Bone marrow (tissue), 2 donors: Measurements from ENCODE around the gene SPINT3.
"Not testable (repeated sequence)": the region's sequence is repeated elsewhere in the genome, so short reads cannot be mapped to it uniquely, and the experiment has no call there.

Experiments used
- DNase-seq, 2 donors: peaks; one replicate each; lab custom pipeline; 2025; lab: John Stamatoyannopoulos, UW

SPINT3 gene

GRCh38 chr20:45502561-45502960, 12.9 kb downstream of the SPINT3 start:
- no peak for DNase-seq

- no peak for DNase-seq
Observed at GRCh38 chr20:45501600-45501999, 13.8 kb downstream of the SPINT3 start.

DNA sequence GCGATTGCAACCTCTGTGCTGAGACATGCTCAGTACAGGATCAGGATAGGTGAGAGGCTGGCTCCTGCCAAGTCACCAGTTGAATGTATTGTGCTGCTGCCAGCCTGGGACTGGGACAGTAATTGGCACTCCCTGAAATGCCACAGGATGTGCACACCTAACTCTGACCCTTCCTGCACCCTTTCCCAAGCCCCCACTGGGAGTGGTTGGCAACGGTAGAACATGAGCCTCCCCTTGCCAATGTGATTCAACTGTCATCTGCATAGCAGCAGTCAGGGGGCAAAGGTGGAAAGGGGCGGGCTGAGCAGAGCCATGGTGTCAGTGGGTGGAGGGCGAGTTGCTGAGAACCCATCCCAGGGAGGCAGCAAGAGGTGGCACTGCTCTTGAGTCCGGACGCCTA, 15.4 kb downstream of the SPINT3 start:
- no peak for DNase-seq

DNA sequence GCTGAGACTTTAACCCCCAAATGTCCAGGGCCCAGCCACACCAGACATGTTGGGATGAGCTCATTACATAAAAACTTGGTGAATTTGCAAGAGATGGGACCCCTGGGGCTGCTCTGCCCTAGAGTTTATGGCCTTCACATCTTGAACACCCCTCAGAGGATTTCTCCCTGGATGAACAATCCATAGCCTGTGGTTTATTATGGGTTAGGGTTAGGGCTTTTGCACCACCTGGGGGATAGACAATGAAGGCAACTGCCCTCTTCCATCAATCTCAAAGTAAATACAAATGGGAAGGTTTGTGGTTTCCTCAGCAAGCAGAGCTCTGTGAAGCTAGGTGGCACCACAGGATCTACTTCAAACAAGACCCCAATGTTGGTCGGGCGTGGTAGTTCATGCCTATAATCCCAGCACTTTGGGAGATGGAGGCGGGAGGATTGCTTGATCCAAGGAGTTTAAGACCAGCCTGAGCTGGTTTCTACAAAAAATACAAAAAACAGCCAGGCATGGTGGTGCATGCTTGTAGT, 17.4 kb downstream of the SPINT3 start:
- DNase-seq, result no peak

- DNase-seq, result no peak
Observed at GRCh38 chr20:45496166-45496565, 19.3 kb downstream of the SPINT3 start.

- no peak for DNase-seq
Observed at GRCh38 chr20:45495501-45495941, 19.9 kb downstream of the SPINT3 start.

DNA sequence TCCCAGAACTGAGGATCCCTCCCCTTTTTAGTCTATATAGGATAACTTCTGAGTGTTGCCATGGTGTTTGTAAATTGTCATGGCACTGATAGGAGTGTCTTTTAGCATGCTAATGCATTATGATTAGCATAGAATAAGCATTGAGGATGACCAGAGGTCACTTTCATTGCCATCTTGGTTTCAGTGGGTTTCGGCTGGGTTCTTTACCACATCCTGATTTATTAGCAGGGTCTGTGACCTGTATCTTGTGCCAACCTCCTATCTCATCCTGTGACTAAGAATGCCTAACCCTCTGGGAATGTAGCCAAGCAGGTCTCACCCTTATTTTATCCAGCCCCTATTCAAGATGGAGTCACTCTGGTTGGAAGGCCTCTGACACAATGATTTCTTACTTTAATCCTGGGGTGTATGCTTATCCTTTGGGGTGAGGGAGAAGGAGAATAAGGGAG, 26.3 kb downstream of the SPINT3 start:
- DNase-seq, result no peak

- DNase-seq, result no peak
Observed at GRCh38 chr20:45487231-45487635, 28.2 kb downstream of the SPINT3 start.

DNA sequence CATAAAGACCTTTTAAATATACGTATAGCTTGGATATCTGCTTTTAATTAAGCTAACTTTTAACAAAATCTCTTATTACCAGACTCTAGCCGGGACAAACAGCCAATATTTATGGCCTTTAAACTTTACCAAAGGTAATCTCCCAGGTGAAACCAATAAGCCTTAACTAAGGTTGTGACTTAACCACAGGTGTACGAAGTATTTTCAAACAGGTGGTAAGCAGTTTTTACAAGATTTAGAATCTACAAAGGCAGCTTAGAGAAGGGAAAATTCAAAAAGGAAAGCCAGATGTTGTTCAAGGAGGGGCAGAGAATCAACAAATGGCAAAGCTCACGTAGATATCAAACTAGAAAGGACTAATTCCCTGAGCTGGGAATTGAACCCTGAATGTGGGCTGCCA, 30.0 kb downstream of the SPINT3 start:
- no peak for DNase-seq

- no peak for DNase-seq
Observed at GRCh38 chr20:45484676-45485075, 30.7 kb downstream of the SPINT3 start.

- no peak for DNase-seq
Observed at GRCh38 chr20:45479822-45480221, 35.6 kb downstream of the SPINT3 start.

DNA sequence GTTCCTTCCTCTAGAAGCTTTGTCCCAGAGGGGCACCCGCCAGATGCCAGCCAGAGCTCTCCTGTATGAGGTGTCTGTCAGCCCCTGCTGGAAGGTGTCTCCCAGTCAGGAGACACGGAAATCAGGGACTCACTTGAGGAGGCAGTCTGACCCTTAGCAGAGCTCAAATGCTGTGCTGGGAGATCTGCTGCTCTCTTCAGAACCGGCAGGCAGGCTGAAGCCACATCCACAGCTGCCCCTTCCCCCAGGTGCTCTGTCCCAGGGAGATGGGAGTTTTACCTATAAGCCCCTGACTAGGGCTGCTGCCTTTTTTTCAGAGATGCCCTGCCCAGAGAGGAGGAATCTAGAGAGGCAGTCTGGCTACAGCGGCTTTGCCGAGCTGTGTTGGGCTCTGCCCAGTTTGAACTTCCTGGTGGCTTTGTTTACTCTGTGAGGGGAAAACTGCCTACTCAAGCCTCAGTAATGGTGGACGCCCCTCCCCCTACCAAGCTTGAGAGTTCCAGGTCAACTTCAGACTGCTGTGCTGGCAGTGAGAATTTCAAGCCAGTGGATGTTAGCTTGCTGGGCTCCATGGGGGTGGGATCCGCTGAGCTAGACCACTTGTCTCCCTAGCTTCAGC, 37.8 kb downstream of the SPINT3 start:
- DNase-seq, result not testable (repeated sequence)

DNA sequence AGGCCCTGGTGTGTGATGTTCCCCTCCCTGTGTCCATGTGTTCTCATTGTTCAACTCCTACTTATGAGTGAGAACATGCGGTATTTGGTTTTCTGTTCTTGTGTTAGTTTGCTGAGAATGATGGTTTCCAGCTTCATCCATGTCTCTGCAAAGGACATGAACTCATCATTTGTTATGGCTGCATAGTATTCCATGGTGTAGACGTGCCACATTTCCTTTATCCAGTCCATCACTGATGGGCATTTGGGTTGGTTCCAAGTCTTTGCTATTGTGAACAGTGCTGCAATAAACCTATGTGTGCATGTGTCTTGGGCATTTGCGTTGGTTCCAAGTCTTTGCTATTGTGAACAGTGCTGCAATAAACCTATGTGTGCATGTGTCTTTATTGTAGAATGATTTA, 43.1 kb downstream of the SPINT3 start:
- not testable (repeated sequence) for DNase-seq

DNA sequence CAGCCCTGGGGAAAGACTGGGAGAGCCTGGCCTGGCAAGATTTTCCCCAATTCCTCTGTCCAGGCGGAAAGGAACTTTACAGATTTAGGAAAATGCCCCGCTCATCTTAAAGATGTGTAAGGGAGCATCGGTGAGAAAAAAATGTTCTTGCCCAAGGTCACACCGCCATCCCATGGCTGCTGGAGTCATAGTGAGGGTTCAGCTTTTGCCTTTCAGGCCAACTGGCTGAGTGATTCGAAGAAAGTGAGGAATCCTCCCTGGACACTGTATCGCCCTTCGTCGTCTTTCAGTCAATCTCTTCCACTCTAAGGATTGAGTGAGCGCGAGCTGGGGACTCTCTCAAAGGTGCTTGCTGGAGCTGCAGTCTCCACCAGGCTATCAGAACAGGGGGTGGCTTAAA, 44.5 kb downstream of the SPINT3 start:
- DNase-seq, result no peak

GRCh38 chr20:45470262-45470931, 45.0 kb downstream of the SPINT3 start:
- DNase-seq, result no peak

DNA sequence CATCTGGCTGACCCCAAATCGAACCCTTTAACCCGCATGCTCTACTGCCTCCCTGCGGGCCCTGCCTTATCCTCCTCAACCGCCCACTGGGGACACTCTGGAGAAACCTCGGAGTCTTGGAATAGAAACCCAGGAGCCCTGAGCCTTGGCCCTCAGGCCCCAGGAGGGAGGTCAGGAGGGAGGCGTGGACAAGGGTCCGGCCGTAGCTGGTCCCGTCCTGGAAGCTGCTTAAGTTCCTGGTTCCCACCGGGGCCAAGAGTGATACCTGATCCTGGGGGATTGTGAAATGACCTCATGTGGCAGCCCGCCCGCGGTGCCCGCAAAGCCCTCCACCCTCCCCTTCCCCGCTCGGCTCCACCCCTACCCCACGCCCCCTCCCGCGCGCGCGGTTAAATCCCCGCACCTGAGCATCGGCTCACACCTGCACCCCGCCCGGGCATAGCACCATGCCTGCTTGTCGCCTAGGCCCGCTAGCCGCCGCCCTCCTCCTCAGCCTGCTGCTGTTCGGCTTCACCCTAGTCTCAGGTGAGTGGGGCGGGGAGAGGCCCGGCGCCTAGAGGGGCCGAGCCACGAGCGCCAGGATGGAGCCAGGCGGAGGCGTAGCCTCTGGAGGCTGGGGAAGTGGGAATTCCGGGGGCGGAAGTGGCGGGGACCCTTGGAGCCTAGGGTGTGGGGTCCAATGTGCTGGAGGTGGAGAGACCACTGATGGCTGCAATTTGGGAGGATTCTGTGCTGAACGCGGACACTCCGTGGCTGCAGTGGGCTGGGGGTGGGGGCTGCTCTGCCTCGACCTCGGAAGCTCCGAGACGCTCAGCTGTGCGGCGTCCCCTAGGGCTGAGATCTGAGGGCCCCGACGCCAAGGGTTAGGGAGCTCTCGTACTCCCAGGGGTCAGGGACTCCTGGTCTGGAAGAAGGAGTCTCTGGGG, 45.8 kb downstream of the SPINT3 start, which contains the start of gene WFDC2:
WFDC2 (plus strand) TSS at position 418 of the 926 bp plus-strand sequence; CDS start at position 447, 29 bp downstream.
- no peak for DNase-seq

GRCh38 chr20:45467861-45468260, 47.6 kb downstream of the SPINT3 start:
- DNase-seq, result no peak

DNA sequence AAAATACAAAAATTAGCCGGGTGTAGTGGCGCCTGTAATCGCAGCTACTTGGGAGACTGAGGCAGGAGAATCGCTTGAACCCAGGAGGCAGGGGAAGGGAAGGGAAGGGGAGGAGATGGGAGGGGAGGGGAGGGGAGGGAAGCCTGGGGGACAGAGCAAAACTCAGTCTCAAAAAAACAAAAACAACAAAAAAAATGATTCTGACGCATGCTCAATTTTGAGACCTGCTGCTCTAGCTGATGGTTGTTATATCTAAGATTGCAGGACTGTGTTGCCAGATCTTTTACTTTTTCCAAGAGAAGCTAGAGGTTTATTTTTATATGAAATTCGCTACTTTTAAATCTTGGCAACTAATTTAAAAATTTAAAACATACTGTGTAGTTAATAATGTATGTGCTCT, 48.2 kb downstream of the SPINT3 start:
- no peak for DNase-seq

- DNase-seq, result peak in 1 of 2 donors; percentile 47
Observed at GRCh38 chr20:45465491-45466266, 49.7 kb downstream of the SPINT3 start.

DNA sequence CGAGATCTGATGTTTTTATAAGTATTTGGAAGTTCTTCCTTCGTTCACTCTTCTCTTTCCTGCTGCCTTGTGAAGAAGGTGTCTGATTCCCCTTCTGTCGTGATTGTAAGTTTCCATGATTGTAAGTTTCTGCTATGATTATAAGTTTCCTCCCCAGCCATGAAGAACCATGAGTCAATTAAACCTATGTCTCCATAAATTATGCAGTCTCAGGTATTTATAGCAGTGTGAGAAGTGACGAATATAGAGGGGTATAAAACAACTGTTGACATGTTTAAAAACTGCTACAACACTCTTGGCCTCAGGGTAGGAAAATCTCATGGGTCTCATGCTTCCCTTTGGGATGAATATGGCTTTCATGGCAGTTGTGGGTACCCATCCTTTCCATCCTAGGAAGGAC, 51.7 kb downstream of the SPINT3 start:
- no peak for DNase-seq

GRCh38 chr20:45462711-45463509, 52.5 kb downstream of the SPINT3 start:
- DNase-seq, result no peak
